ENCODE data around the gene SYNE3. TPM values are rescaled to one million over a fixed set of nuclear protein-coding genes. Genes with fewer than 3 reads are reported as not detected.
A peak's percentile ranks its signal among the peaks of the same experiment; 100 is the strongest.

SYNE3 gene
- total RNA-seq, 4 donors from 2014 or later, result 4.9 to 36.1 (median 15.2) TPM

- H3K4me1 ChIP-seq, result peaks cover 0 to 8% of the 10 kb centered on the region in 2 donors
- no peak overlapping the region for H3K27ac ChIP-seq
- H3K9me3 ChIP-seq, result no peaks in the 10 kb centered on the region
- no peak for DNase-seq
- no peaks in the 10 kb centered on the region for H3K27me3 ChIP-seq
- no peak for TF ChIP-seq CTCF (IDR thresholded peaks at IDR 0.05)
- TF ChIP-seq POLR2A (IDR thresholded peaks at IDR 0.05), result no peak
- no peaks in the 10 kb centered on the region for H3K36me3 ChIP-seq
- H3K4me3 ChIP-seq, result no peak overlapping the region
- intact Hi-C loops (cut with DNase I; ENCODE audit: low total_unique reads), result no loop called here
Measured at GRCh38 chr14:95523051-95523814, 6.8 kb upstream of the SYNE3 start.

GRCh38 chr14:95522556-95522955 lies 6.1 kb upstream of the SYNE3 start:
- H3K27me3 ChIP-seq, result no peaks in the 10 kb centered on the region
- no peaks in the 10 kb centered on the region for H3K9me3 ChIP-seq
- no peak for TF ChIP-seq CTCF (IDR thresholded peaks at IDR 0.05)
- no peak for TF ChIP-seq POLR2A (IDR thresholded peaks at IDR 0.05)
- no peak overlapping the region for H3K27ac ChIP-seq
- no peak overlapping the region for H3K4me3 ChIP-seq
- intact Hi-C loops (cut with DNase I; ENCODE audit: low total_unique reads), result no loop called here
- H3K36me3 ChIP-seq, result no peaks in the 10 kb centered on the region
- H3K4me1 ChIP-seq, result peaks cover 0 to 9% of the 10 kb centered on the region in 2 donors
- DNase-seq, result no peak

GRCh38 chr14:95522116-95522515 lies 5.7 kb upstream of the SYNE3 start:
- intact Hi-C loops (cut with DNase I; ENCODE audit: low total_unique reads), result no loop called here
- TF ChIP-seq POLR2A (IDR thresholded peaks at IDR 0.05) (no peak), CTCF (IDR thresholded peaks at IDR 0.05) (no peak)
- no peaks in the 10 kb centered on the region for H3K27me3 ChIP-seq
- no peak for DNase-seq
- H3K4me3 ChIP-seq, result no peak overlapping the region
- no peak overlapping the region for H3K27ac ChIP-seq
- peaks cover 0 to 12% of the 10 kb centered on the region in 2 donors for H3K4me1 ChIP-seq
- H3K36me3 ChIP-seq, result no peaks in the 10 kb centered on the region
- H3K9me3 ChIP-seq, result no peaks in the 10 kb centered on the region

GRCh38 chr14:95521001-95521400 lies 4.6 kb upstream of the SYNE3 start:
- Histone ChIP-seq H3K4me1 (peaks cover 0 to 9% of the 10 kb centered on the region in 2 donors), H3K9me3 (no peaks in the 10 kb centered on the region), H3K27ac (no peak overlapping the region), H3K27me3 (no peaks in the 10 kb centered on the region), H3K36me3 (no peaks in the 10 kb centered on the region), H3K4me3 (no peak overlapping the region)
- intact Hi-C loops (cut with DNase I; ENCODE audit: low total_unique reads), result no loop called here
- no peak for TF ChIP-seq POLR2A (IDR thresholded peaks at IDR 0.05)
- TF ChIP-seq CTCF (IDR thresholded peaks at IDR 0.05), result no peak
- no peak for DNase-seq

GRCh38 chr14:95520346-95520745 lies 3.9 kb upstream of the SYNE3 start:
- Histone ChIP-seq H3K4me1 (peaks cover 0 to 9% of the 10 kb centered on the region in 2 donors), H3K27ac (peak overlapping the region in 1 of 2 donors; percentile 43), H3K9me3 (no peaks in the 10 kb centered on the region), H3K4me3 (no peak overlapping the region), H3K27me3 (no peaks in the 10 kb centered on the region), H3K36me3 (no peaks in the 10 kb centered on the region)
- no peak for TF ChIP-seq CTCF (IDR thresholded peaks at IDR 0.05)
- no peak for TF ChIP-seq POLR2A (IDR thresholded peaks at IDR 0.05)
- no peak for DNase-seq
- intact Hi-C loops (cut with DNase I; ENCODE audit: low total_unique reads), result no loop called here
